OCI-LY1 (cell line): ENCODE measurements around the gene NUMA1.

ENCODE experiments used
- EZH2 ChIP-seq: fragments of 200-600 bp; sonication (generic), shearing (Covaris generic); IDR thresholded peaks from 2 replicates; pipeline ENCODE4 v1.8.0; 2017; ENCODE audit warnings: borderline replicate concordance, mixed run types, mild to moderate bottlenecking, antibody characterized with exemption, low read length, moderate library complexity, mixed read lengths
- TF ChIP-seq, protein P1 (sequence below): fragments of 200-600 bp; sonication (generic), shearing (Covaris generic); IDR thresholded peaks from 2 replicates; pipeline ENCODE4 v1.5.1; 2017; ENCODE audit warnings: mild to moderate bottlenecking, antibody characterized with exemption, low read length, moderate library complexity, mixed read lengths

DNA sequence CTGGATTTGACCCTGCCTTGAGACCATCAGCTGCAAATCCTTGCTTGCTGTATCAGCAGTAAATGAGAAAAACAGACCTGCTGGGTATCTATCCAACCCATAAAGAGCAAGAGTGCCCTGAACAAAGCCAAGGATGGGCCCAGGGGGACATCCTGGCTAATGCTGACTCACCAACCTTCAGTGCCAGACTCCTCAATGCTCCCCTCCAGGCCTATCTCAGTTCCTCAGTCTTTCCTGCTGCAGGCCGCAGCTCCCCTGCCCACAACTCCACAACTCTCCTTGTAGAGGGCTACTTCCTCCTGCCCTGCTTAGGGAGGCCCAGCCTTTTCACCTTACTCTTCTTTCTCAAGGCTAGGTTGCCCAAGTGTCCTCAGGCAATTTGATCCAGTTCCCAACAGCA, 20.1 kb upstream of the NUMA1 start:
- TF ChIP-seq, protein P1, sequence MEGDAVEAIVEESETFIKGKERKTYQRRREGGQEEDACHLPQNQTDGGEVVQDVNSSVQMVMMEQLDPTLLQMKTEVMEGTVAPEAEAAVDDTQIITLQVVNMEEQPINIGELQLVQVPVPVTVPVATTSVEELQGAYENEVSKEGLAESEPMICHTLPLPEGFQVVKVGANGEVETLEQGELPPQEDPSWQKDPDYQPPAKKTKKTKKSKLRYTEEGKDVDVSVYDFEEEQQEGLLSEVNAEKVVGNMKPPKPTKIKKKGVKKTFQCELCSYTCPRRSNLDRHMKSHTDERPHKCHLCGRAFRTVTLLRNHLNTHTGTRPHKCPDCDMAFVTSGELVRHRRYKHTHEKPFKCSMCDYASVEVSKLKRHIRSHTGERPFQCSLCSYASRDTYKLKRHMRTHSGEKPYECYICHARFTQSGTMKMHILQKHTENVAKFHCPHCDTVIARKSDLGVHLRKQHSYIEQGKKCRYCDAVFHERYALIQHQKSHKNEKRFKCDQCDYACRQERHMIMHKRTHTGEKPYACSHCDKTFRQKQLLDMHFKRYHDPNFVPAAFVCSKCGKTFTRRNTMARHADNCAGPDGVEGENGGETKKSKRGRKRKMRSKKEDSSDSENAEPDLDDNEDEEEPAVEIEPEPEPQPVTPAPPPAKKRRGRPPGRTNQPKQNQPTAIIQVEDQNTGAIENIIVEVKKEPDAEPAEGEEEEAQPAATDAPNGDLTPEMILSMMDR = no peak
- TF ChIP-seq EZH2 = no peak
